Measurements from ENCODE around the gene RAP1GAP2.
"Not testable (repeated sequence)": the region's sequence is repeated elsewhere in the genome, so short reads cannot be mapped to it uniquely, and the experiment has no call there.

The RAP1GAP2 gene

DNA sequence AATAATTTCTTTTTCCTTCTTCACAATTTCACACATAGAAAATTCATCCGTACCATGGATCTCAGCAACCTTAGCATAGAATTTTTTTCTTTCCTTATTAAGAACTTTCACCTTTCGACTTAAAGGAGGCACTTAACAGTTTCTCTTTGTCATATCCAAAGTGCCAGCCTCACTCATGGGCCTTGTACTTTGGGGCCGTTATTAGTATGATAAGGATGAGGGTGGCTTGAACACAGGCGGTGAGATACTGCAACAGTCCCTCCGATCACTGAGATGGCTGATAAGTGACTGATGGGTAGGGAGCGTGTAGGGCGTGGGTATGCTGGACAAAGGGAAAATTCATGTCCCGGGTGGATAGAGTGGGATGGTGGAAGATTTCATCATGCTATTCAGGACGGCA lies 181.9 kb downstream of the RAP1GAP2 start:
- no peak for DNase-seq

DNA sequence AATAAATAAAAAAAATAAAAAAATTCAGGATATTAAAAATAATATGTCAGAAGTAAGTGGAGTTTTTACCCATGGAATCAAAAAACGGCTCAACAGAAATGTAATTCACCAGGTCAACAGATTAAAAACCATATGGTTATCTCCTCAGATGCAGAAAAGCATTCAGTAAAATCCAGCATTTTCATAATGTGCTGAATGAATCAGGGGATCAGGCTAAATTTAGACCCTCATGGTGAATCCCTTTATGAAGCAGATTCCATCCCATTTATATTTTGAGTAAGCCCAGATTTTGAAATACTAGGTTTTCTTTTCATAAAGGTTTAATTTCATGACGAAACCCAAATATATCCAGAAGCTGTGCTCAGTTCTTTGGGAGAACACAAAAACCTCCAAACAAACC lies 182.8 kb downstream of the RAP1GAP2 start:
- DNase-seq, result no peak

- no peak for DNase-seq
Observed at GRCh38 chr17:2980211-2980903, 184.1 kb downstream of the RAP1GAP2 start.

- DNase-seq, result no peak
Observed at GRCh38 chr17:2980904-2981246, 184.6 kb downstream of the RAP1GAP2 start.

DNA sequence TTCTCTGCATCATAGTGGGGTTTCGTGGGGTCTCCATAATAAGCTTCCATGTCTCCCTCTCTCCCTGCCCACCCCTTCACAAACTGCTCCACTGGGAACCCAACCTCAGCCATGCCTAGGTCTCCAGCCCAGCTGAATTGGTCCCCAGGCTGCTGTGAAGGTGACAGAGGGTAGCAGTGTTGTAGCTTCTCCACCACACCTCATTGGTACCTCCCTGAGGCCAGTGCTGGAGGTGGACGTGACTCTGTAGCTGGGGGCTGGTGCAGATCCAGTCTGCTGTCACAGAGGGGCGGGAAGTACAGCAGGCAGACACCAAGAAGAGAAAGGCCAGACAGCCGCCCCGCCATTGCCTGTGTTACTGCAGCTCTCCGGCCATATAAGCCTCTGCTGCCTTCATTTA lies 185.1 kb downstream of the RAP1GAP2 start:
- no peak for DNase-seq

DNA sequence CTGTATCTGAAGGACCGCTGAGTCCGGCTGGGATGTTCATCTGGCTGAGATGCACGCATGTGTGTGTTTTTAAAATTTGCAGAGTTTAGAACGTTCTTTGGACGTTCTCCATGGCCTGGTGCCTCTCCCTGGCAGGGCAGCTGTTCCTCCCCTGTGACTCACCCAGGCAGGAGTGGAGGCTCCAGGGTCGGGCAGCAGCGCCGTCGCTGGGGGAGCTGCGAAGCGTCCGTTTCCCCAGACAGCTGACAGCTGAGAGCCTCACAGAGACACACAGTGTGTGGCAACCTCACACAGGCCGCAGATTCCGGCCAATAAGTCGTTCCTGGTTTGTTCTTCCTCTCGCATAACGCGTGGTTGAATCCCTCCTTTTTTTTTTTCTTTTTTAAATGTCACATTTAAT lies 186.6 kb downstream of the RAP1GAP2 start:
- DNase-seq, result no peak

- no peak for DNase-seq
Observed at GRCh38 chr17:2983255-2983654, 187.0 kb downstream of the RAP1GAP2 start.

GRCh38 chr17:2985318-2985717 lies 189.1 kb downstream of the RAP1GAP2 start:
- DNase-seq, result no peak

DNA sequence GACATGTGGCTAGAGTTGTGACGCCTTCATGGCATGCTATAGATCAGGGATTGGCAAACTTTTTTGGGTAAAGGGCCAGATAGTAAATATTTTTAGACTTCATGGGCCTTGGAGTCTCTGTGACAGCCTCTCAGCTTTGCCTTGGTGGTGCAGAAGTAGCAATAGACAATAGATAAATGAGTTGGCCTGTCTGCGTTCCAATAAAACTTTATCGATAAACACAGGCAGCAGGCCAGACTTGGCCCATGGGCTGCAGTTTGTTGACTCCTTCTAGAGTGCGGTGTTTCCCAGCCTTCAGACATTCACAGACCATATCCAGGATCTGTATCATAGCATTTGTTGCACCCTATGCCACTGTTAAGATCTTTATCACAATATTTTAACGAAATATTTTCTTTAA lies 190.7 kb downstream of the RAP1GAP2 start:
- DNase-seq, result no peak

GRCh38 chr17:2989396-2989795 lies 193.2 kb downstream of the RAP1GAP2 start:
- not testable (repeated sequence) for DNase-seq

- DNase-seq, result no peak
Observed at GRCh38 chr17:2989855-2990254, 193.6 kb downstream of the RAP1GAP2 start.

GRCh38 chr17:2990396-2990795 lies 194.2 kb downstream of the RAP1GAP2 start:
- DNase-seq, result no peak

- not testable (repeated sequence) for DNase-seq
Observed at GRCh38 chr17:2991396-2992180, 195.3 kb downstream of the RAP1GAP2 start.

DNA sequence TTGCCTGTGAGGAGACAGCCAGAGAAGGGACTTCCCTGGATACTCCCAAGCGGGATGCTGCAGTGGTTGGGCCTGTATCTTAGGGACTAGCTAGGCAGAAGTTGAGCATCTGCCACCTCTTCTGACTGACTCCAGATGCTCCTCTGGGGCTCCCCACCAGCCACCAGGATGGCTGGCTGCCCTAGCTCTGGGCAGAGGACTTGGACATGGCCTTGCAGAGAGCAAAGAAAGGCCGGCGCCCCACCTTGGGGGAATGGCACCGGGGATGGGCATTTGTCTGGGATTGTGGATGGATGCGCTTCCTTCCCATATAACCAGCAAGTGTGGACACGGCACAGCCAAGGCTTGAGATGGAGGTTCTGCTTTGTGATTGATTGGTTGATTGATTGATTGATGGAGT lies 198.2 kb downstream of the RAP1GAP2 start:
- no peak for DNase-seq

DNA sequence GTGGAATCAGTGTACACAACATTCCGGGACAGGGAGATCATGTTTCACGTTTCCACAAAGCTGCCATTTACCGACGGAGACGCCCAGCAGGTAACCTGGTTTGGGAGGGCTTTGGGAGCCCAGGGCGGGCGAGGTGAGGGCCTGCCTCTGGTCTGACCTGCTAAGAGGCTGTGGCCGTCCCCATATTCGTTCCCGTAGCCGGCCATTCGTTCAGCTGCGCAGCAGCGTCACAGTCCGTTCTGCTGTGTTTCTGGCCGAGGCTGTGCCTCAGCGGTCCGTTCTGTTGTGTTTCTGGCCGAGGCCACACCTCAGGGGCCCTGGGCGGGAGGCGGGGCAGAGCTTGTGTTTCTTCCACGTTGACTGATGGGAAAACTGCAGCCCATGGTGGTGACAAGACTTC lies 199.1 kb downstream of the RAP1GAP2 start:
- DNase-seq, result no peak

DNA sequence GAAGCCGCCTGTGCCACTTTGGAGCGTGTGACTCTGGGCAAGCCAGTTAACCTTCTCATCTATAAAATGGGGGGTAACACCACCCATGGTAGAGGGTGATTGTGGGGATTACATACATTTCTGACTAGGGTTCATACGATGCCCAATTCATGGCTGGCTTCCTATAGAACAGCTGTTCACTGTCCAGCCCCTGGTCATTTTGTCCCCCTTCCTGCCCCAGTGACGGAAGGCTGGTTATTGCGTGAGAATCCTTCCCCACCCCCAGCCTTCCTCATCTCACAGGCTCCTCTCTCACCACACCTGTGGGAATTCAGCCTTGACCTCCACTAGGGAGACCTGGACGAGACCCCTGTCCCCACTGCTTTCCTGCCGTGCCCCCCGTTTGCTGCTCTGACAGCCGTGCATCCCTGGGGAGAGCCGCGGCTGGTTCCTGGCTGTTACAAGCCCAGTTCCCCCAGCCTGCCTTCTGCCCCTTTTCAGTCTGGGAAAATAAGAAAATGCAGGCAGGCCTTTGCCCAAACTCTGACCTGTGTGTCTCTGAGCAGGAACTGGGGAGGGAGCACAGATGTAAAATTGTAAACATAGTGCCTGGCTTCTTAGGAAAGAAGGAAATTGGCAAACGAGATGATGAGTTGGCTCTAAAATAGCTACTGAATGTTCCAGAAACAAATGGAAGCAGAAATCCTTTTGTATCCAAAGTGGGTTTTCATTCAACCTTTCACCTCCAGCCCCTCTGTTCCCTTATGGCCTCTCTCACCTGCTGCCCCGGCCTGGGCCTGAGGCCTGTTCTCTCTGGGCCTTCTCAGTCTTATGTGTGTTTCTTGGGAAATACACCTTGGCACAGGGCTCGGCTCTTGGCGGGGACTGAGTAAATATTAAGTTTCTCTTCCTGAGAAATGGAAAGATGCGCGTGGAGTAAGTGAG lies 199.9 kb downstream of the RAP1GAP2 start:
- DNase-seq, result no peak

GRCh38 chr17:2996810-2997670 lies 200.8 kb downstream of the RAP1GAP2 start:
- no peak for DNase-seq

- DNase-seq, result not testable (repeated sequence)
Observed at GRCh38 chr17:2998469-2998901, 202.2 kb downstream of the RAP1GAP2 start.

DNA sequence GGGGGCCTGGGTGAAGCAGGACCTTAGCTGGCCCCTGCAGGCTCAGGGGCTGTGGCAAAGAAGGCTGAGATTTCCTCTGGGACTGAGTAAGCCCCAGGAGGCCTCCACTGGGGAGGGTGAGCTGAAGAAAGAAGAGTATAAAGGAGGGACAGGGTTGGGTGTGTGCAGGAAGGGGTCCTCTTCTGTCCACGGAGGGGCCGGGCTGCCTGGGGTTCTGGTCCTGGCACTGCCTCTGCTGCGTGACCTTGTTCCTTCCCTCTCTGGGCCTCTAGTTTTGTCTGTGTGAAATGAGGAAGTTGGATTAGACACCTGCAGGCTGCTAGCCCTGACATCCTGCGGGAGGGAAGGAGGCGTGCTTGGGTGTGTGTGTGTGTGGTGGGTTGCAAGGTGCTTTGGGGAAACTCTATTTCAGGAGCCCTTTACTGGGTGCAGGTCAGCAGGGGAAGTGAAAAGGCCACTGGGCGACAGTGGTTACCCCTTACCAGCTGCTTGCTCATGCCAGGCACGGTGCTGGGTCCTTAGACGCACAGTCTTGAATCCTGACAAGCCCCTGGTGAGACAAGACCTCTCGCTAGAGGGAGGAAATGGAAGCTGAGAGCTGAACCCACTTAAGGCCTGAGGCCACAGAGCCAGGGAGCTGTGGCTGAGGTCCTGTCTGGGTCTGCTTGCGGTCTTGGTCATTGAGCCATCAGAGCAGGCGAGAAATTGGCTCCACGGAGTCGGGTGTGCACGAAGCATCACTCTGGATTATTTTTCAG lies 206.5 kb downstream of the RAP1GAP2 start:
- DNase-seq, result no peak

DNA sequence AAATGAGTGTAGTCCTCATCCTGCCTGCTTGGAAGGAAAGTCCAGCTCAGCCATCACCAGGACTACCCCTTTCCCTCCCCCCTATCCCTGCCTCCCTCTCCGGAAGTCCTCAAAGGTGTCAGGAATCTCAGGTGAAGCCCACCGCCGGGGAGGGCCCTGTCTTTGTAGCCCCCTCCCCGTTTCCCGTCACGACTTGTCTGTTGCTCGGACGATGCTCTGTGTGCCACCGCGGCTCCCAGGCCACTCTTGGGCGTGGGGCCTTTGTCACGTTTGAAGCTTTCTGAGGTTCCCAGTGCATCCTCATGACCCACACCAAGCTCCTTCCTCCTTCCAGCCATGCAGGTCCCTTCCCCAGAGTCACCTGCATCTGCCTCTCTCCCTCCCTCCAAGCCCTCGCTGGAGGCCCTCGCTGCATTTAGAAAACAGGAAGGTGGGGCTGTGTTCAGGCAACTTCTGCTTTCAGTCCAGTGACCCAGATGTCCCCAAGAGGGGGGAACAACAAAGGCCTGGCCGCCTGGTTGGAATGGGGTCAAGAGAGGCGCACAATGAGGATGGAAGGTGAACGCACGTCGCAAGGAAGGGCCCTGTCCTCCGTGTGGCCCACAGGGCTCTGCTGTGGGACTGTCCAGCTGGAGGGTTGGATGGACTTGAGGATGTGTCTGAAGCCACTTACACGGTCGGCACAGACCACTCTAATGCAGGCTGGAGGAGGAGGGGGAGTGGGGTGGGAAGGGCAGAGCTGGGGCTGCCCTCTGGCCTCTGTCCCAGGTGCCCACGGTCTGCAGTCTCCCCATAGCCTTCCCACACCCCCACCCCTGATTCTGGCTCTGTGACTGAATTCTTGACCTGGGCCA lies 207.3 kb downstream of the RAP1GAP2 start:
- no peak for DNase-seq

Data from stimulated activated CD4-positive, alpha-beta T cell treated with anti-CD3 and anti-CD28 coated beads, Interleukin-1b, Interleukin-23, amount 100 ng/mL, for 48 hours (primary cell).